Caco-2 (cell line): Measurements from ENCODE around the gene TAC1. TPM values are rescaled to one million over a fixed set of nuclear protein-coding genes. Genes with fewer than 3 reads are reported as not detected.

ENCODE experiments used
- BruUV-seq: library from RNA; stranded (reverse); fragments of 400-500 nt; replicated peaks from 2 replicates; lab custom pipeline; 2021; lab: Mats Ljungman, UMichigan
- CTCF ChIA-PET: fragments of 300-600 bp; sonication (Branson Sonifier 250); formaldehyde crosslinking; loops from one replicate; lab custom pipeline; 2022; ENCODE audit warnings: antibody characterized with exemption; lab: Charles Lee
- POLR2A ChIA-PET: fragments of 300-600 bp; sonication (Branson Sonifier 250); formaldehyde crosslinking; loops from one replicate; lab custom pipeline; 2022; ENCODE audit warnings: antibody characterized with exemption; lab: Charles Lee
- DNase-seq, 2 experiments: peaks; one replicate each; pipeline versions ENCODE4 v3.0.0 to v3.0.0-alpha.2; 2020 to 2022
- H3K27me3 ChIP-seq: replicated peaks from 2 replicates; pipeline ENCODE4 v1.6.0; 2011; ENCODE audit warnings: low read length; ENCODE audit not compliant: control insufficient read depth, insufficient read depth
- H3K36me3 ChIP-seq: 2 replicates; pipeline ENCODE4 v1.5.1; 2011; ENCODE audit warnings: low read length; ENCODE audit not compliant: control insufficient read depth, insufficient read depth
- H3K4me1 ChIP-seq: fragments of 250-450 bp; sonication (Bioruptor Pico); 2 replicates; pipeline ENCODE4 v1.5.1; 2020; ENCODE audit warnings: mild to moderate bottlenecking
- H3K4me3 ChIP-seq: 2 replicates; pipeline ENCODE4 v1.5.1; 2011; ENCODE audit warnings: low read depth, mild to moderate bottlenecking, control low read depth, low read length
- H3K9me3 ChIP-seq: fragments of 250-450 bp; sonication (Bioruptor Pico); 2 replicates; pipeline ENCODE4 v1.5.1; 2020; ENCODE audit warnings: mild to moderate bottlenecking, moderate library complexity
- H3K27ac Mint-ChIP-seq: one replicate; pipeline ENCODE4 v1.8.0; 2022; ENCODE audit warnings: mixed read lengths; ENCODE audit not compliant: unreplicated experiment
- H3K27me3 Mint-ChIP-seq: one replicate; pipeline ENCODE4 v1.8.0; 2022; ENCODE audit warnings: mixed read lengths; ENCODE audit not compliant: insufficient read depth, unreplicated experiment
- H3K36me3 Mint-ChIP-seq: one replicate; pipeline ENCODE4 v1.8.0; 2022; ENCODE audit warnings: mild to moderate bottlenecking, mixed read lengths; ENCODE audit not compliant: insufficient read depth, unreplicated experiment
- H3K4me1 Mint-ChIP-seq: one replicate; pipeline ENCODE4 v1.8.0; 2022; ENCODE audit warnings: low read depth, mixed read lengths; ENCODE audit not compliant: unreplicated experiment
- H3K4me3 Mint-ChIP-seq: one replicate; pipeline ENCODE4 v1.8.0; 2022; ENCODE audit warnings: mild to moderate bottlenecking, moderate library complexity, mixed read lengths; ENCODE audit not compliant: unreplicated experiment
- H3K9me3 Mint-ChIP-seq: one replicate; pipeline ENCODE4 v1.8.0; 2022; ENCODE audit warnings: mixed read lengths; ENCODE audit not compliant: unreplicated experiment
- CTCF ChIP-seq, 2 experiments: fragments of 200-600 bp in 1 of 2; IDR thresholded peaks; 1 replicate in 1 of 2; 2 replicates in 1 of 2; pipeline versions ENCODE4 v1.5.1 to v1.8.0; 2011 to 2022; ENCODE audit warnings: antibody characterized with exemption in 1 of 2, control low read depth in 1 of 2, inconsistent platforms in 1 of 2, low read depth in 1 of 2, low read length in 1 of 2, mild to moderate bottlenecking in 1 of 2, moderate library complexity in 1 of 2; ENCODE audit not compliant: insufficient read depth in 1 of 2, severe bottlenecking in 1 of 2, unreplicated experiment in 1 of 2
- intact Hi-C: fragments of 100-400 bp; cut with micrococcal nuclease; formaldehyde crosslinking; loops from one replicate; pipeline ENCODE4 v1.10.0; 2022; ENCODE audit not compliant: unreplicated experiment
- total RNA-seq: library from RNA; stranded (reverse); gene quantifications from 2 replicates; pipeline ENCODE4 v1.2.3, GENCODE V29; 2022

Gene TAC1
- total RNA-seq, 1 experiment from 2014 or later, result not detected

- H3K9me3 ChIP-seq, result no peaks in the 10 kb centered on the region
- no peaks in the 10 kb centered on the region for H3K4me1 ChIP-seq
- CTCF ChIA-PET, result interaction anchor here (0.6 kb wide), 1 partner anchor 262 kb away, joined by 3 read pairs; no protein-coding TSS in a partner anchor
- no peaks in the 10 kb centered on the region for H3K4me1 Mint-ChIP-seq
- intact Hi-C loops, result no loop called here
- DNase-seq, result no peak
- H3K4me3 Mint-ChIP-seq, result no peak overlapping the region
- H3K36me3 Mint-ChIP-seq, result no peaks in the 10 kb centered on the region
- H3K4me3 ChIP-seq, result no peak overlapping the region
- no peak for TF ChIP-seq CTCF (IDR thresholded peaks at IDR 0.05; ENCODE audit: insufficient read depth in 1 of 2, low read depth in 1 of 2, low read length in 1 of 2, severe bottlenecking in 1 of 2, unreplicated experiment in 1 of 2)
- POLR2A ChIA-PET, result no interaction called here
- no TSS peak for BruUV-seq
- no peak overlapping the region for H3K27ac Mint-ChIP-seq
- no peaks in the 10 kb centered on the region for H3K27me3 ChIP-seq
- no peaks in the 10 kb centered on the region for H3K27me3 Mint-ChIP-seq
- no peaks in the 10 kb centered on the region for H3K36me3 ChIP-seq
- H3K9me3 Mint-ChIP-seq, result no peaks in the 10 kb centered on the region
Measured at GRCh38 chr7:97752215-97752614, 20.3 kb downstream of the TAC1 start.

GRCh38 chr7:97757824-97758223 lies 25.9 kb downstream of the TAC1 start:
- Histone ChIP-seq H3K27me3 (no peaks in the 10 kb centered on the region), H3K4me3 (no peak overlapping the region), H3K9me3 (no peaks in the 10 kb centered on the region), H3K4me1 (no peaks in the 10 kb centered on the region), H3K36me3 (no peaks in the 10 kb centered on the region)
- no TSS peak for BruUV-seq
- Mint-ChIP-seq H3K36me3 (no peaks in the 10 kb centered on the region), H3K27ac (no peak overlapping the region), H3K4me3 (no peak overlapping the region), H3K27me3 (peaks cover 5% of the 10 kb centered on the region), H3K9me3 (no peaks in the 10 kb centered on the region), H3K4me1 (no peaks in the 10 kb centered on the region)
- TF ChIP-seq CTCF (IDR thresholded peaks at IDR 0.05; ENCODE audit: insufficient read depth in 1 of 2, low read depth in 1 of 2, low read length in 1 of 2, severe bottlenecking in 1 of 2, unreplicated experiment in 1 of 2), result no peak
- DNase-seq, result no peak
- CTCF ChIA-PET, result interaction anchor here (0.6 kb wide), 1 partner anchor 692 kb away, joined by 7 read pairs; no protein-coding TSS in a partner anchor
- POLR2A ChIA-PET, result no interaction called here
- intact Hi-C loops, result no loop called here

GRCh38 chr7:97770850-97771249 lies 39.0 kb downstream of the TAC1 start:
- Mint-ChIP-seq H3K4me3 (no peak overlapping the region), H3K9me3 (no peaks in the 10 kb centered on the region), H3K27ac (no peak overlapping the region), H3K36me3 (no peaks in the 10 kb centered on the region), H3K4me1 (no peaks in the 10 kb centered on the region), H3K27me3 (peaks cover 3% of the 10 kb centered on the region)
- POLR2A ChIA-PET, result no interaction called here
- no TSS peak for BruUV-seq
- Histone ChIP-seq H3K4me3 (no peak overlapping the region), H3K36me3 (no peaks in the 10 kb centered on the region), H3K4me1 (no peaks in the 10 kb centered on the region), H3K9me3 (no peaks in the 10 kb centered on the region), H3K27me3 (no peaks in the 10 kb centered on the region)
- DNase-seq, result no peak
- intact Hi-C loops, result no loop called here
- CTCF ChIA-PET, result no interaction called here
- no peak for TF ChIP-seq CTCF (IDR thresholded peaks at IDR 0.05; ENCODE audit: insufficient read depth in 1 of 2, low read depth in 1 of 2, low read length in 1 of 2, severe bottlenecking in 1 of 2, unreplicated experiment in 1 of 2)
